ENCODE results near the gene GALNT16.
A peak's percentile ranks its signal among the peaks of the same experiment; 100 is the strongest.

The GALNT16 gene

DNA sequence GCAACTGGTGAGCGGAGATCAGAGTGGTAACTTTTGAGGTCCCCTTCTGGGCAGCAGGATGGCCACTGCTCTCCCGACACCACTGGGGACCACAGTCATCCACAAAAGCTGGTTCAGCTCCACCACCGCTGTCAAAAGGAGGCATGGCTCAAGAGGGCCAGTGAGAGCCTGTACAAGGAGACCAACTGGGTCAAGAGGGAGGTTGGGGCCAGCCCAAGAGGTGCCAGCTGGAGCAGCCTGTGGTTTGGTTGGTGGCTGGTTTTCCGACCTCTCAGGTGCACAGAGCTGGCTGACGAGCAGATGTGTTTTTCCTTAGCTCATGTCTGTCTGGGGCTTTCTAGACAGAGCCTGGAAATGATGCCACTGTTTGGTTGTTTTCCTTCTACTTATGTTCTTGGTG, 78.0 kb downstream of the GALNT16 start:
- no peak for DNase-seq (ENCODE audit: low spot score)

DNA sequence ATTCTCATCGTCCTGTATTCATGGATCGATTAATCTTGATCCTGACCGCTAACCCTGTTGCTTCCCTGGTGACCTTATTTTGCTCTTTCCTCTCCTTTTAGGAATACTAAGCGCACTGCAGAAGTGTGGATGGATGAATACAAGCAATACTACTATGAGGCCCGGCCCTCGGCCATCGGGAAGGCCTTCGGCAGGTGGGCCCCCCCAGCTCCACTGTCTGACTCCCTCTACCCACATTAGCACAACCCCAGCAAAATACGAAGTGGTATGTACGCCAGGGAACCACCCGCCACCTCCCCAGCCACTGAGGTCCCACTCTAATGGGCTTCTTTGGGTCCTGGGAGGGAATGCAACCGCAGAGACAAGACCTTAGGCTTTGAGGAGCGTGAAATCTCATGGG, 79.5 kb downstream of the GALNT16 start:
- DNase-seq (ENCODE audit: low spot score), result no peak

DNA sequence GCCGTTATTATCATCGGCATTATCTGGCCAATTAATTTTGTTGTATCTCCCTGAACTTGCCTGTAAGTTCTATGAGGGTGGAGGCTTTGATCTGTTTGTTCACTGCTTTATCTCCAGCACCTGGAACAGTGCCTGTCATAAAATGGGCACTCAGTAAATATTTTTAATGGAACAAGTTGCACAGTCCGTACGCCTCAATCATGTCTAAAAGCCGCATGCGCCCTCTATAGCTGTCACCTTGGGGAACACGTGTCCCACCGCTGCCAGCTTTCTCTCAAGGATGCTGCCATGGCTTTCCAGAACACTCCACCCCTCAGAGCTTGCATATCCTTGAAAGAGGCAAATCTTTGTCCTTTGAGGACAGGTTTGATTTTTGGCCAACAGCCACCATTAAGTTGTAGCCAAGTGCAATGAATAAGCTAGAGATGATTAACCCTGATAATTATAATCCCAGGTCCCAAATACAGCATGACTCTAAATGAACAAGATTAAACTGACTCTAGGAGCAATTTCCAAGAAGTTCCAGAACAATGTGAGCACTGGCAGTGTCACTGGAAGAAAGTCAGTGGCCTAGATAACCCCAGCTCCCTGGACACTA, 83.1 kb downstream of the GALNT16 start:
- no peak for DNase-seq (ENCODE audit: low spot score)

DNA sequence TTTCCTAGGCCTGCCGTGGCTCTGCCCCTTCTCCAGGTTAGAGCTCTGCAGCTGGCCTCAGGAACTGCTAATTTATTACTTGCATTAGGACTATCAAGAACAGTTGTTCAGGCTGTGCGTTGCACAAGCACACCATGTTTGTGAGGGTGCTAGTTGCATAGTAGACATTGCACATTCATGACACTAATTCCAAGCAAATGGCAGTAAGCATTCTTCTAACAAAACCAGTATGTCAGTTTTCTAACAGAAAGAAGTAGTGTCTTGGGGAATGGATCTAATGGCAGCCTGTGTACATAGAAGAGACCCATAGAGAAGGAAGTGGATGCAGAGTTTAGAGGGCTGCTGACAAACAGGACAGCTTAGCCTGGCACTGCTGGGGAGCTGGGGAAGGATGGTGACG, 84.2 kb downstream of the GALNT16 start:
- no peak for DNase-seq (ENCODE audit: low spot score)

DNA sequence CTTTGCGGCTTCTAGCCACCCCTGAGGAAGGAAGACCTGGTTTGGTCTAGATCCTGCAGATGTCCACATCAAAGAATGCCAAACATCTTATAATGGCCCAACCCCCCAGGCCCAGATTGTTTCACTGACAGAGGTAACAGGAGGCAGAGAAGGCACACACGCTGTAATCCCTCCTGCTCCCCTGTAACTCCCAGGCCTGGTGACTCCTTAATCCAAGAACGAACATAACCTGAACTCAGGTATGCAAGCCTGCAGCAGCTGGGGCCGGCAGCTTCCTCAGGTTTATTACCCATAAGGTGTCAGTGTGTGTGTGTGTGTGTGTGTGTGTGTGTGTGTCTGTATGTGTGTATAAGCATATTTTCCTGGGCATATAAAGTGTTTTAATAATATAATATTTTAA, 85.4 kb downstream of the GALNT16 start:
- DNase-seq (ENCODE audit: low spot score), result no peak

DNA sequence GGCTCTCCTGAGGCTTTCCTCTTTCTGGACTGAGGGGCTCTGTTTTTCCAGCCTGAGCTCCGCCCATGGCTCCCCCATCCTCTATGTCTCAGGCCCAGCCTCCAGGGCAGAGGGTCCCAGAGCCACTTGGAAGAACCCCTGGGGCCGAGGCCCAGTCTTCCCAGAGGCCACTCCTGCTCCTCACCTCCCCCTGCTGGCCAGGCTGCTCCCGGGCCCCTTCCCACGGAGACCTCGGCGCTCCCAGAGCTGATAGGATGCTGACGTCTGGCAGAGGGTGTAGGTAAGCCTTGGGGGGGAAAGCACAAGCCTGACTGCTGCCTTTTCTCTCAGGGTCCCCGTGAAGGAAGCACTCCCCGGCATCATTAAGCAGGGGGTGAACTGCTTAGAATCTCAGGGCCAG, 86.8 kb downstream of the GALNT16 start:
- DNase-seq (ENCODE audit: low spot score), result peak; percentile 90

DNA sequence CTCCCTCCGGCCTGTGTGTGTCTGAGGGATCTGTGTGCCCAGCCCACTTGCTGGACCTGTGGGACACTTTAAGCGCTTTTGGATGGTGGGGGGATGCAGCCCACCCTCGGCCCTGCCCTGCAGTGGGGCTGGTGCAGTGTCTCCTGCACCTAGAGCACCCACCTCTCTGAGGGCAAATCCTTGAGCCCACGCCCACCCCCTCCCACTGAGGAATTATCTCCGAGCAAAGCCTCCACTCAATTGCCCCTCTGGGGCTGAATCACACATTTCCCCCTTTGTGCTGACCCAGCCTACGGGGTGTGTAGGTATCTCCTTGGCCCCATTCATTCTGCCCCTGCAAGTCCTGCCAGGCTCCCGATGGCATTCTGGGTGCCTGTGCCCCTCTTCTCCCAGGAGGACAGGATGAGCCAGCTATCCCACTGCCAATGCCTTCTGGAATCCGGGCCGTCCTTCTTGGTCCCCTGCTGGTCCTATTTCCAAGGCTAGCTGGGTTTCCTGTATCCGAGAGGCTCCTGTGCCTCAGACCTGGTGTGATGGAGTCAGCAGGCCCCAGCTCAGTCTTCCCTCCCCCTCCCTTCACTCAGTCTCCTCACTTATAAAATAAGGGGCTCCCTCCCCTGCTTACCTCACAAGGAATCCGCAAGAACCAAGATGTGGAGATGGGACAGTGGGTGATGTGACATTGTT, 89.3 kb downstream of the GALNT16 start:
- no peak for DNase-seq (ENCODE audit: low spot score)

DNA sequence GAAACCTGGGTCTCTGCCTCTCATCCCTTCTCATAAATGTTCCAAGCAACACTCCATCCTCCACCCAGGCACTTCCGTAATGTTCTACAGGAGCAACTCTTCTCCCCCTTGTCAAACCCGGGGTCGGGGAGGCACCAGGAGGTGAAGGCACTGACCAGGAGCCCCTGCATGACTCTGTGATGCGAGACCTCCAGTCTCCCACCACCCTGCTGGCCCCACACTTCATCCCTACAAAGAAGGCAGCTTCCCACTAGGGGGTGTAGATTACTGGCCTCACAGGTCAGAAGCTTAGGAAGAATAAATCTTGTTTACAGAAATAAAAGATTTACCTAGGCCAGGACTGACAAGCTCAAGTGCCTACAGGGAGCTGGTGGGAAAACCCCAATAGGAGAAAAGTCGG, 90.9 kb downstream of the GALNT16 start:
- DNase-seq (ENCODE audit: low spot score), result no peak

DNA sequence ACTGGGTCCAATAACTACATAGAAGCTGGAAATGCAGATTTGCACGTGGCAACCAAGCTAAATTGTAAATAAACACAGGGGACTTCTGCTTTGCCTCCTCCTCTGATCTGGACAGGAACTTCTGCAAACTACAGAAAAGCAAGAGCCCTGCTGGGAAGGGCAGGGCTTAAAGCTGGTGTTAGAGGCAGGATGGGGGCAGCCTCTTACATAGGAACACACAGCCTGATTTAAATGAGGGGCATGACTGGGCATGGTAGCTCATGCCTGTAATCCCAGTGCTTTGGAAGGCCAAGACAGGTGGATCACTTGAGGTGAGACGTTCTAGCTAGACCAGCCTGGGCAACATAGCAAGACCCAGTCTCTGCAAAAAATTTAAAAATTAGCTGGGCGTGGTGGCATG, 91.4 kb downstream of the GALNT16 start:
- no peak for DNase-seq (ENCODE audit: low spot score)

DNA sequence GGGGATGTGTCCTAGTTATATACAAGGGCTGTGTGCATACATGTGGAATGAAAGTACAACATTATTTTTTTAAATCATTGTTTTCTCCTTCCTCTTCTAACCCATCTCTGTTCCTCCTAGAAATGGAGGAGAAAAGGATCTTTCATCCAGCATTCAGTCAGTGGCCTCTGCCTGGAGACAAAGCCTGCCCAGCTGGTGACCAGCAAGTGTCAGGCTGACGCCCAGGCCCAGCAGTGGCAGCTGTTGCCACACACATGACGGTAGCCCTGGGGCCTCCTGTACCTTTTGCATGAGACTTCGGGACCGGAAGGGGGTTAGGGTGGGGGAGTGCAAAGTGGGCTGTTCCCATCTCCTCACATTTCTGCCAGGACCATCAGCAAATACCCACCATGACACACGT, 92.0 kb downstream of the GALNT16 start:
- no peak for DNase-seq (ENCODE audit: low spot score)

DNA sequence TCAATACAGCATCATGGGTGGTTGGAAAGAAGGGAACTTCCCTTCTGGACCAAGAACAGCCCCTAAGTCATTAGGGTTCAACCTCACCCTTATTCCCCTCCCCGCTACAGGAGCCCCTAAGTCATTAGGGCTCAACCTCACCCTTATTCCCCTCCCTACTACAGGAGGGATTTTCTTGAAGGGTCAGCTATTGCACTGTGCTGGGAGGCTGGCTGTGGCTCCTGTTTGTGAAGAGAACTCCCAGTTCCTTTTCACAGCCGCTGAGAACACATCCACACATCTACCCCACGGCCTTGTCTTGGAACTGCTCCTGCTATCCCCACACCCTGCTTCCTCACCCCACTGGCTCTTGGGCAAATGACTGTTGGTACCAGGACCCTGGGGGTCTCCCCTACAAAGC, 93.2 kb downstream of the GALNT16 start:
- DNase-seq (ENCODE audit: low spot score), result no peak

DNA sequence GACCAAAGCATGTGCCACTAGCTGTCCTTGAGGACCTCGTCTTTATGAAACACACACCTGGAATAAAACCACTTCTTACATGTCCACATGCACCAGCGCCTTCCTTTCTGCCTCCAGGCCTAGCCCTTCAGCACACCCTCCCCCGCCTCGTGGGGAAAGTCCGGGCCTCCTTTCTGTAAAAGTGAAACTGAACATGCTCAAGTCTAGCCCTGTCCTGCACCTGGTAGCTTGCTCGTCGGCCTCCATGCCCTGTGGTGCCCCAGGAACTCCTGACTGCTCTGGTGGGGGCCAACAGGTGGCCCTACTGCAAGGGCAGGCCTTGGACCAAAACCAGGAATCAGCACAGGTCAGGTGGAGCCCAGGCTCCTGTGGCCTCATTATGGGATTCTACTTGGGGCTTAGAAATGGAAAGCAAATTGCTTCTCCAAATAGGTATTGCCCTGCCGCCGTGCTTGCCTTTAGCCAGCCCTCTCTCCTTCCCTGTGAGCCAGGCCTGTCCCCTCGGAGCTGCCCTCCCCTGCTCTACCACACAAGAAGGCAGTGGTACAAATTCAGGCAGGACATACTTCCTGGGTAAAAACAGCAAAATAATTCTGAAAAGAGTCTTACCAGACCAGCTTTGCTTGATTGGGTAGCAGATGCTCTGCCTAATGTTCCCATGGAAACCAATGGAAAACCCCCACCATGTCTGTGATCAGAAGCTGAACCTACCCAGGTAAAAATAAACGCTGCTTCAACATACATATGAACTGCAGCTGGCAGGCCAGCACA, 94.6 kb downstream of the GALNT16 start:
- no peak for DNase-seq (ENCODE audit: low spot score)

DNA sequence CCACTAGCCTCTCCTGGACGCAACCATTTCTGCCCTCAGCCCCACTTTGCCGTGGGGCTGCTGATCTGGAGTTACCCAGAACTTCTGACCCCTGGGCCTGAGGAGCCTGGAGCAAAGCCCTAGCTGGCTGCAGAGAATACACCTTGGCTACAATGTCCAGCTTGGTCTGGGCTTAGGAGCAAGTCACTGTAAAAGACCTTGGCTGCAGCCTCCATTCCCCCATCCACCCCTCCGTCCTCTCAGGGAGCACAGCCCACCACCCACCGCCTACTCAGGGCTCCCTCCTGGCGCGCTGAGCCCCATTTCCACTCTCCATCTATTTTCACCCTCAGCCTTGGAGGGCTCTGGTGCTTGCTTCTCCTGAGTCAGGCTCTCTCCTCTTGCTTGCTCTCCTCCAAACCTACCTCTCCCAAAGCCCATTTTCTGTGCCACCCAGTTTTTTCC, 95.2 kb downstream of the GALNT16 start:
- no peak for DNase-seq (ENCODE audit: low spot score)

DNA sequence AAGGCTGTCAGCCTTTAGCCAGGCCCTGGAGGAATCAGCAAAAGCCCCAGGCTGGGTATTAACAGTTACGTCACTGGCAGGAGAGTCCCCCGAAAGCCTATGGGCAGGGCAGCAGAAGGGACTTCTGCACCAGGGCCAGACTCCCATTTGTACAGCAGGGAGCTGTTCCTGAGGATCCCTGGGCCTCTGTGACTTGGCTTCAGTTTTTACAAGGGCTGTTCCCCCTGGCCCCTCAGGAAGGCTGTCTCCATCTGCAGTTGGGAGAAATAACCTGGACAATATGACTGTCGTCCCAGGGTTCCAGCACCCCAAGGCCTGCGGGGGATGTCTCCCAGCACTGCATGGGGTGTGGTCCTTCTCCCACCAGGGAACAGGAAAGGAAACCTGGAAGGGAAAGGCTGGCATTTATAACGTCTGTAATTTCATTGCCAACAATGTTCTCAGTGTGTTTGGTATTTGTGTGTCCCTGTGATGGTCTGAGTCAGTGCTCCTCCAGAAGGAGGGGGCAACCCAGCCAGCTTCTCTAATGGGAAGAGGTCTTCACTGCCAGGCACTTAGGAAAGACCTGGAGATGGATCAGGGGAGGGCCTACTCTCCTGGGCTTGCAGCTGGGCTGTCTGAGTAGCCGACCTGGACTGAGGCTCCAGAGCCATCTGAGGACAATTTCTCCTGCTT, 95.8 kb downstream of the GALNT16 start:
- DNase-seq (ENCODE audit: low spot score), result no peak

DNA sequence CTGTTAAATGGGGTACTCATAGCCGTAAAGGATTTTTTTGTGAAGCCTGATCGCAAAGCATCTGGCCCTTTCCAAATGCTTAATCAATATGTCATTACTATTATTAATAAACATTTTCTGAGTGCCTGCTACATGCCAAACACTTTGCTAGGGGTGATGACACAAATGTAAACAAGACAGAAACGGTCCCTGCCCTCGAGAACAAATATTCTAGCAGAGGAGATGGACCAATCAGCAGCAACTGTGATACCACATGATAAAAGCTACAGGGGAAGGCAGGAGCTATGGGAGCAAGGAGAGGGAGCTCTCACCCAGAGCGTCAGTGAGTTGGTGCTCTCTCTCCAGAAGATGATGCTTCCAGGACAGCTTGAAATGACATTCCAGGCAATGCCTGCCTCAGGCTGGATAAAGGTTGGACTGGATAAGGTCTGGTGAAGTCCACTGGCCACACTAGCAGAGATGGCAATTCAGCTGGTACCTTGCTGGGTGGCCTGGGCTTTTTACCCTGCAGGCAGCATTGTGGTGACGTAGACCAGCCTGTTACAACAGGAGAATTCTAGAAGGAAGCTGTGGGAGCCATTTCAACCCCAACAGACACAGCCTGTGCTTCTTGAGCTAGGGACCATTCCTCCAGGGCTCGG, 97.1 kb downstream of the GALNT16 start:
- no peak for DNase-seq (ENCODE audit: low spot score)

DNA sequence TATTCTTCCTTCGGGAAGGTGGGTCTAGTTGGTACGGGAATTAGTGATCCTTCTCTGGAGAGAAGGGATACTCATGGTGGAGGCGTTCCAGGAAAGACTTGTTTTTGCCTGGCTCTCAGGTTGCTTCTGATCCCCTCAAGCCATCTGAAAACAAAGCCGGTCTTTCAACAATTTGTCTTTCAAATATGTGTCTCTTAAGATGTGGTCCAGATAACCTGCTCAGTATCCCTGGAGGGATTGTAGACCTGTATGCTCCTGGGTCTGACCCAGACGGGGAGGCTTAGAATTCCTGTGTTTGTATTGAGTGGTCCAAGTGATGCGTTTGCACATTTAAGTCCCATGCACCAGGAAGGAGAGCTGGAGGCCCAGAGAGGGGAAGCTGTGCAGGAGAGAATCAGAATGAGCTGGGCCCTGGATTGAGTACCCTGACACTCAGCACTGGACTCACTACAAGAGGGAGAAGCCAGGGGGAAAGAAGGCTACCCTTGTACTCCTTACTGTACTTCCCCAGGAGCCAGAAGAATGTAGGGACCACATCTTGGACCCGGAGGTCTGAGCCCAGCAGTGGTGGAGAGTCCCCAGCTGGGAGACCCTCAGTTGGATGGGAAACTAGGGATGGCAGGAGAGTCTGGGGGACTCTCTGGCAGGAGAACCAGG, 97.7 kb downstream of the GALNT16 start:
- DNase-seq (ENCODE audit: low spot score), result no peak

DNA sequence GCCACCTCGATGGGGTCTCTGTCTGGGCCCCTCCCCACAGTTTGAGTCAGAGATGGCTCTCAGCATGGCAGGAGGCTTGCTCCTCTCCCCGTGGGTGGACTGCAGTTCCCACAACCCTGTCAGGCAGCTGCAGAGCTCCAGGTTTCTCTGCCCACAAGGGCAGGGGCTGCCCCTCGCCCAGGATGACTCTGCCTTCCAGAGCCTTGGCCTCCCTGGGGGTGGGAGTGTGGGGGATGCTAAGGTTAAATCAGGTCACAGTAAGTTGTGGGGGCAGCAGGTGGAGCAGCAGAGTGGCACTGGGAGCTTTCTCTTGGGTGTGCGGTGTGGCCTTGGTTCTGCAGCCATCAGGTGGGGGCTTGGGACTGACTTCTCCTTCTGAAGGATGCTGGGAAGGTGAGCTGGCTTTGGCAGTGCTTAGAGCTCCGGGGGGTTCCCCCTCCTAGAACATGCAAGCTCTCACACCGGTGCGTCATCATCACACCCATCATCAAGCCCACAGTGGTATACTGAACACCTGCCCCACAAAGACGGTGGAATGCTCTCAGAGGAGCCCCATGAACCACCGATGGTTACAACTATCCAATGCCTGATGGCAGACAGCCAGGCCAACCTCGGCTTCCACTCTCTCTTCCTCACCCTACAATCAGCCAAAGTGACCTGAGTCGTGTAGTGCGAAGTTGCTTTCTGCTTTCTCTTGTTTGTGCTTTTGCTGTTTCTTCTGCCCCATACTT, 98.4 kb downstream of the GALNT16 start:
- no peak for DNase-seq (ENCODE audit: low spot score)

DNA sequence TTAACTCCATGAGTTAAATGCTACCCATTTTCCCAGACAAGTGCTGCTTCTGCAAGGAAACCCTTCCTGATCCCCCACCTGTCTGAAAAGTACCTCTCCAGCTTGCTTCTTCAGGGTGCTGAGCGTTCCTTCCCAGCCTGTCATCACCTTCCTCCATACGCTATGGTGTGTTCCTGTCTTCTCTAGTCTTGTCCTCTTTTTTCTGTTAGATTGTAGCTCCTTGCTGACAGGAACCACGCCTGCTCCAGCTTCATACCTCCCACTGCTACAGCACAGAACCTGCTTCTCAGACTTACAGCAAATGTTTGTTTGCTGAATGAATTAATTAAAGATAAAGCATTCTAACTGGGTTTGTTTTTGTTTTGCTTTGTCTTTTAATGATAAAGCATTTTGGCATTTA, 99.0 kb downstream of the GALNT16 start:
- DNase-seq (ENCODE audit: low spot score), result no peak

DNA sequence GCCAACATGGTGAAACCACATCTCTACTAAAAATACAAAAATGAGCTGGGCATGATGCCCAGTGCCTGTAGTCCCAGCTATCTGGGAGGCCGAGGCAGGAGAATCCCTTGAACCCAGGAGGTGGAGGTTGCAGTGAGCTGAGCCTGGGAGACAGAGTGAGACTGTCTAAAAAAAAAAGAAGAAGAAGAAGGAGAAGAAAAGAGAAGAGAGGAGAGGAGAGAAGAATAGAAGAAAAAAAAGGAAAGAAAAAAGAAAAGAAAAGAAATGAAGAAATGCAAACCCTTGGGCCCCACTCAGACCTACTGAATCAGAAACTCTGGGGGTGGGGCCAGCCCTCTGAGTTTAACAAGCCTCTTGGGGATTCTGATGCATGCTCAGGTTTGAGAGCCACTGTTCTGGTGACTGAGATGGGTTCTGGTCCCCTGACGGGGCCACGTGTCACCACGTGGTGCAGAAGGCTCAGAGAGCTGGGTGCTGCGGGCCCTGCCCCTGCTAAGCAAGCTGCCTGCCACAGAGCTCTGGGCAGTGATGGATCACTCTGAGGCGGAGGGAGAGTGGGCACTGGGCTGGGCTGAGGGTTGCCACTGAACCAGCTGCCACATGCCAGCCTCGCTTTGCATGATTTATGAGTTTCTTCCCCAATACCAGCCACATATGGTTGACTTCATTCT, 100.6 kb downstream of the GALNT16 start:
- no peak for DNase-seq (ENCODE audit: low spot score)

DNA sequence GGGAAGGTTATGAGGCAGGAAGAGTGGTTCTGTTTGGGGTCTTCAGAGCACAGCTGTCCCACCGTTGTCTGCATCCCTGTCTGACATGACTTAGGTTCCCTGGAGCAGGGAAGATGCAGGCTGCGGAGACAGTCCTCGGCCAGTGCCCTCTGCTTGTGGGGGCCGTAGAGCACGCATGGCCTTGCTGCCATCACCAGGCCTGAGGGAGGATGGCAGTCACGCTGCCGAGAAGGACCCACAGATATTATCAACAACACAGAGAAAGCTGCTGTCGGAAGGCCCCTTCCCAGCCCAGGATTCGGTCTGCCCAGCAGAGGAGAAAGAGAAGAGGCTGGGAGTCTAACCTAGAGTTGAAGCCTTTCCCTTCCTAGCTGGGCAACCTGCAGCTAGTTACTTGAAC, 103.1 kb downstream of the GALNT16 start:
- DNase-seq (ENCODE audit: low spot score), result peak; percentile 71

DNA sequence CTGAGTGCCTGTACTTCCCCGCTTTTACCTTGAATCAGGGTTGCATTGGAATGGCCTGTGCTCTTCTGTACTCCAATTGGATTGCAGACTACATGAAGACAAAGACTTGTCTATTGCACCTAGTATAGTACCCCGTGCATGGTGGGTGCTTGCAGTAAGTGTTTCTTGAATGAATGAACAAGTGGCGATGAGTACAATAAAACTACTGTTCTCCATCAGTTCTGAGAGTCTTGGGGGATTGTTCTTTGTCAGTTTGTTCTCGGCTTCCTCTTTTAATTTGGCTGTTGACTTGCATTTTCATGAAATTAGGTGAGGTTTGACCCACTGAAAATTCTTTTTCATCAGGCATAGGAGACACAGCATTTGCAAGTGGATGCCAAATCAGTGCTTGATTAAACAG, 104.0 kb downstream of the GALNT16 start:
- DNase-seq (ENCODE audit: low spot score), result no peak
